SW 1271 (cell line): ENCODE data around the gene ALPK3.

Source experiments
- DNase-seq, 2 experiments: peaks; one replicate each; lab custom pipeline; 2025; lab: John Stamatoyannopoulos, UW

Gene ALPK3

DNA sequence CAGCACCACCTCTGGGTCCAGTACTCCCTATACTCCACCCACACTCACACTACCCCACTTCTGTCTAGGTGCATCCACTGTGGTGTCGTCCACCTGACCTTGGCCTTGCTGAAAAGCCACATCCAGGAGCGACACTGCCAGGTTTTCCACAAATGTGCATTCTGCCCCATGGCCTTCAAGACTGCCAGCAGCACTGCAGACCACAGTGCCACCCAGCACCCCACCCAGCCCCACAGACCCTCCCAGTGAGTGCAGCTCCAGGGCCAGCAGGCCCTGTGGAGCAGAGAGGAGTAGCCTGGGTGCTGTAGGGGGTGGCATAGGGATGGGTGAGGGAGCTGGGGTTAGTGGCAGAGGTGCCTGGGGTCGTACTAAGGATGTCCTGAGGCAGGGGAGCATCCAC is 19.4 kb upstream of the ALPK3 start:
- no peak for DNase-seq

DNA sequence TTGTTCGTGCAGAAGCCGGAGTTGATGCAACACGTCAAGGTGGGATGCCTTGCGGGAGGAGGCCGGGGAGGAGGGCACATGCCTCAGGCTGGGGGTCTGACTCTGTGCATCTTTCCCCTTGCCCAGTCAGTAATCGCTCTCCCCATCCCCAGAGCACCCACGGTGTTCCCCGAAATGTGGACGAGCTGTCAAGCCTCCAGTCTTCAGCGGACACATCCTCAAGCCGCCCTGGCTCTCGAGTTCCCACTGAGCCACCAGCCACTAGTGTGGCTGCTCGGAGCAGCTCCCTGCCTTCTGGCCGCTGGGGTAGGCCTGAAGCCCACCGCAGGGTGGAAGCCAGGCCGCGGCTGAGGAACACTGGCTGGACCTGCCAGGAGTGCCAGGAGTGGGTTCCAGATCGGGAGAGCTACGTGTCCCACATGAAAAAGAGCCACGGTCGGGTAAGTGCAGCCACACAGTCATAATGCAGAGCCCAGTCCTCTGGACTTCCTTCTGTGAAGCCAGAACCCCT is 18.7 kb upstream of the ALPK3 start:
- DNase-seq: no peak

DNA sequence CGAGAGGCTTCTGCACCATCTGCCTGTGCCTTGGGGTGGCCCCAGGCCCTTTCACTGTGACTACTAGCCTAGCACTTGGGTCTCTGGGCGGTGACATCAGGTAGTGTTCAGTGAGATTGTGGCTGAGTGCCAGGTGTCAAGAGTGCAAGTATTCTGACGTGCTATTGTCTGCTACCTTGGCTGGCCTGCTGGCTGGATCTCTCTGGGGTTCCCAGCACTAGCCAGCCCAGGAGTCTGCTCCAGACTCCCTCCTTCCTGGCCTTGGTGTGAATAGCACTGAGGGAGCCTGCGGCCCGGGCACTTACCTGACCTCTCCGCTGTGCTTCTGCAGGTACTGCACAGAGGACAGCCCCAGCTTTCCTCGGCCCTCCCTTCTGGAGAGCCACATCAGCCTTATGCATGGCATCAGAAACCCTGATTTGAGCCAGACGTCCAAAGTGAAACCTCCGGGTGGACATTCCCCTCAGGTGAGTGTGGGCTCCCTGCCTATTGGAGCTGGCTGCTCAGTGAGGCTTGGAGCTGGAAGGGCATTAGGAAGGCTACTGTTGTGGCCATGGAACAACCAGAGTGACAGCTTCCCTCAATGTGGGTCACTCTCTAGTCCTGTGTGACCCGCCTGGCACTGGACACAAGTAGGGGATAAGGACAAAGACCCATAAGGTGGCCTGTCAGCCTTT is 17.5 kb upstream of the ALPK3 start:
- no peak for DNase-seq

DNA sequence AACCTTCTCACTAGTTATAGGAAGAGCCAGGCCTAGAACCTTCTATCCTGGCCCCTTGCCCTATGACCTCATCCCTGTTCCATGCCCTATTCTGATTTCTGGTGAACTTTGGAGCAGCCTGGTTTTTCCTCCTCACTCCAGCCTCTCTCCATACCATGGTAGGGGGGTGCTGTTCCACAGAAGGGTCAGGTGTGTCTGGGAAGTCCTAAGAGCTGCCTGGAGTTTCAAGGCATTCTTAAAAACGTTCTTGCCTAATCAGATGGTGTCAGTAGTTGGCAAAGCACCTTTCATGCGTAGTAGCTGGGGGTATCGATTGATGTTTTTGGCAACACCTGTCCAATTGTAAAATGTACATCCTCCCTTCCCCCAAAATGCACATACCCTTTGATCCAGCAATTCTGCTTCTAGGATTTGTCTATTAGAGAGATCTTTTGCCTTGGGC is 16.8 kb upstream of the ALPK3 start:
- DNase-seq: no peak

DNA sequence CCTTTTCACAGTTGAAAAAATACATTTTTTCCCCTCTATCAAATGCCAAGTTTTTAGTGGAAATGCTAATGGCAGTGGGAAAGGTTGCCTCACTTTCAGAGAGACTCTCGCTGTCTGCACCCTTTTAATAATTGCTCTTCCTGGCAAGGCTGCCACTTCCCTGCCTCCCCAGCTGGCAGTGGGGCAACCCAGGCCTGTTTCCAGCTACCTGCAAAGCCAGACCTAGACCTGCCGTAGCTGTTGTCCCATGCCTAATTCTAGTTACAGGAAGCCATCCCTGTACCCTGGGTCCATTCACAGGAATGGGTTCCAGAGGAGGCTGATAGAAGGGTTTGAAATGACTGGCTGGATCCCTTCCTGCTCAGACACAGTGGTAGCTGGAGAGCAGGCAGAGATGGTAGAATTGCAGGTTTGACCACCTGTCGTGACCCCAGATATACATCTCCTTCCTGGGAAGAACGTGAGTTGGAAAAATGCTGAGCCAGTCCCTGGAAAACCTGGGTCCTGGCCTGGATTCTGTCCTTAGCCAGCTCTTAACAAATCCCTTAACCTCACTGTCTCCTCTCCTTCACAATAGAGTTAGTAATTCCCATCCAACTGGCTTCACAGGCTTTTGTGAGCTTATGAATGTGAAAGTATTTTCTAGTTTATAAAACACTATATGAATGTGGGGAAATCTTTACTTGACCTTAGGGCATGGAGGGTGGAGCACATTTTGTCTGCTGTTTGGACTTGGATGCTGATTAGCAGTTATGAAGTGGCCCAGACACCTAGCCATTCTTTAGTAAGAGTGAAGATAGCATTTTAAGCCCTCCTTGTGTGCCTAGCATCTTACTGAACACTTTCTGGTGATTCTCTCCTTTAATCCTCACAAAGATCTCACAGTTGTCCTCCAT is 12.9 kb upstream of the ALPK3 start:
- DNase-seq: no peak

DNA sequence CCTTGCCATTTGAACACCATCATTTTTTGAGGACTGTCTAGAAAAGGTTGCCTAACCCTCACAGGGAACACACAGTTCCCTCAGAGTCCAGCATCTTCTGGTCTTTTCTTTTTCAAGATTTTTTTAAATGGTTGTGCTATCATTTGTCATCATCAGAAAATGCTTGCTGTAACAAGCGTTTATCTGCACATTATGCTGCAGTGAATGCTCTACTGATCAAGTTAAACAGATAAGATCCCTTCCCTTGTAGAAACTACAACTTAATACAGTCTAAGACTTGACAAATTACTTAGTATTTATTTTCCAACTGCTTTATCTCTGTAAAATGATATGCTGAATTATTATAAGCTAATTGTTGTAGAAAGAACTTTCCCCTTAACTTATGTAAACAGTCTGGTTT is 11.9 kb upstream of the ALPK3 start:
- DNase-seq: no peak

DNA sequence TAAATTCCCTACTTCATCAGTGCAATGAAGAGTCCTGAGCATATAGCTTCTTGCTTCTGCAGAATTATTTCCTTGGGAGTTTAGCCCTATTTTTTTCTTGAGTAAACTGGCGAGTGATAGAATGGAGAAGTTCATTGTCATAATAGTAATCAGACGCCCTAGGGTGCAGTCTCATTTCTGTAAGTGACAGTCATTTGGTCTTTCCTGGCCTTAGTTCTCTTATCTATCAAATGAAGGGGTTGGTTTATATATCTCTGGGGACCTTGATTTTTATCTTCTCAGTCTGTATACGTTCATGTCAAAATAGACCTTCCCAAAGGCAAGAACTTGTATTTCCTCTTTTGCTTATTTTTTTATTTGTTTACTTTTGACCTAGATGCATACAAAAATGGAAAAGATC is 9.9 kb upstream of the ALPK3 start:
- DNase-seq: no peak

DNA sequence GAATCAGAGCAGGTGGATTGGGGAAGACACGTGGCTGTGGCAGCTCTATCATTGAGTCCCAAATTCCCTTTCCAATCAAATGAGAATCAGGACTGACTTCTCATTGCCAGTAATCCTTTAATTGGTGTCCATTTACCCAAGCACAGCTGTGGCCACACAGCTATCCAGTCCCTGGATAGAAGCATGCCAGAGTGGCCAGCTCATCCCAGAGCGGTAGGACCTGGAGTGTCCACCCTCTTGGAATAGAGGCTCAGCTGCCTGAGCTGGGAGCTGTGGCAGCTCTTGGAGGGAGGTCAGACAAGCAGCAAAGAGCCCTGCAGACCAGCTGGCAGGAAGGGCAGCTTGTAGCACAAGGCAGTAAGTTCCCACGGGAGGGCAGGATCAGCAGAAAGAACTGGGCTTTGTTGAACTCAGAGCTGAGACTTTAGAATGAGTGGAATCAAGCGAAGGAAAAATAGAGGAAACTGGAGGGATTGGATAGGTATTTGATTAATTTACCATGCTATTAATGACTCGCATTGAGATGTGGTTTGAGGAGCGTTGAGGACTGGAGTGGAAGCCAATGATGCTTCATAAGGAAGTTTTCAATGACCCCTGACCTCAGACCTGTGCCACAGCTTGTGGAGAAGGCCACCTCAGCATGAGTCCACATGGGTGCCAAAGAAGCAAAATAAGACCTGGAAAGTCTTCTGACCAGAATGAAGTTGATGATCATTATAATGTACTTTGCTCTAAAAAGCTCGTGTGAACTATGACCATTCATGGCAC is 6.9 kb upstream of the ALPK3 start:
- DNase-seq: no peak

DNA sequence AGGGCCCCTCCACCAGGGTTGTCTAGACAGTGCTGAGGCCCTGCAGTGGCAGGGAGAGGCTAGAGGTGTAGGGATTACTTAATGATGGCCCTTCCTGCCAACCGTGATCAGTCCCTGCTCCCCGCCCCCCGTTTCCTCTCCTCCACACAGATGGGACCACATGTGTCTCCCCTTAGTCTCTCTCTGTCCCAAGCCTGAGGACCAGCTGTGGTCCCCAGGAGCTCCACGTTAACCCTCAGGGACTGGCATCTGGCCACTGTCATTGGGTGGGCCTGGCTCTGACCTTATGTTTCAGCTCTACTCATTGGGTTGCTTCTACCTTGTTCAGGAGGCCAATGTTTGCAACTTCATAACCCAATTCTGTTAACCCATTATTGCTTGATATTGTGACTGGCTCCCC is 6.0 kb upstream of the ALPK3 start:
- DNase-seq: no peak

DNA sequence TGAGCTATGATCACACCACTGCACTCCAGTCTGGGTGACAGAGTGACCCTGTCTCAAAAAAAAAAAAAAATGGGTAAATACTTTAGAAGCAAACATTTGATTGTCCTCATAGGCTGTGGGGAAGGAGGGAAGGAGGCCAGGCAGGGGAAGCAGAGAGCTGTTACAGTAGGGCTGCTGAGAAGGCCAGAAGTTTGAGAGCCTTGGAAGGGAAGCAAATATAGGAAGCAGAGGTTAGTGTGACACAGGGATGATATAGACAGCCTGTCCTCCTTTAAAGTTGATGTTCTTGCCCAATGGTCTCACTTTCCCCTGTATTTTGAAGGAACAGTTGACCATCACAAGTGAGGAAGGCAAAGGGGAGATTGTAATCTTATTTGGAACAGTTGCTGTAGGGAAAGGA is 5.3 kb upstream of the ALPK3 start:
- no peak for DNase-seq

DNA sequence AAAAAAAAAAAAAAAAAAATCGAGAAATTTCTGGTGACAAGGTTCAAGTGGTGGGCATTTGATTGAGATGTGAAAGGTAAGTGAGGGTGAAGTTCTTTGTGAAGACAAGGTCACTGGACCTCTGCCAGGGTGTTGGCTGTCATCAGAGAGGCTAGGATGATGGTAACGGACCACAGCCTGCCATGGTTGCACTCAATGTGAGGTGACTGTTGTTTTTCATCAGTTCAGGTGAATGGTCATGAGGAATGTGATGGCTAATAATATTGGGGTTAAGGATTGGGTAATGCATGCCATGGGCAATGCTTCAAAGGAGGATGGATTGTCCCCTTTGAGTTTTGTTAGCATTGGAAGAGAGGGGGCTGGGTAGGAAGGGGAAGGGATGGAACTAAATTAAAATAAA is 4.3 kb upstream of the ALPK3 start:
- DNase-seq: no peak

DNA sequence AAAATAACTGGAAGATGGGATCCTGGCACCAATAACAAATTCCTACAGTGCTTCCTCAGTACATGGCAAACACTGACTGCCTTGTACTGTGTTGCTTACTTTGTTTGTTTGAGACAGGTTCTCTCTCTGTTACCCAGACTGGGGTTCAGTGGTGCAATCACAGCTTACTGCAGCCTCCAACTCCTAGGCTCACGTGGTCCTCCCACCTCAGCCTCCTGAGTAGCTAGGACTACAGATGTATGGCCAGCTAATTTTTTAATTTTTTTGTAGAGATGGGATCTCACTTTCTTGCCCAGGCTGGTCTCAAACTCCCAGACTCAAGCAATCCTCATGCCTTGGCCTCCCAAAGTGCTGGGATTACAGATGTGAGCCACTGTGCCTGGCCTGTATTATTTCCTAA is 3.7 kb upstream of the ALPK3 start:
- no peak for DNase-seq

DNA sequence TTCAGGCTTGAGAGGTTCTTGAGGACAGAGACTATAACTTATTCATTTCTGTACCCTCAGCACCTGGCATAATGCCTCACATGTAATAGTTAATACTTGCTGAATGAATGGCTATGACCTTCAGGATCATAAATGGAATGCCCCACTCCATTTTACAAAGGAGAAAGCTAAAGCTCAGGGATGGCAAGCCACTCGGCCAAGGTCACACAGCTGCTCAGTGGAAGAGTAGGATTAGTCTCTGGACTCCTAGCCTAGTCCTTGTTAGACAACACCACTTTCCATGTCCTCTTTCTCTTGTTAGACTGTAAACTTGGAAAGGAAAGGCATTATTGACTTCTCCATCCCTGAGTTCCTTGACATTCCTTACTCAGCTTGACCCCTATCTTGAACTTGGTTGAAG is 3.2 kb upstream of the ALPK3 start:
- DNase-seq: no peak

DNA sequence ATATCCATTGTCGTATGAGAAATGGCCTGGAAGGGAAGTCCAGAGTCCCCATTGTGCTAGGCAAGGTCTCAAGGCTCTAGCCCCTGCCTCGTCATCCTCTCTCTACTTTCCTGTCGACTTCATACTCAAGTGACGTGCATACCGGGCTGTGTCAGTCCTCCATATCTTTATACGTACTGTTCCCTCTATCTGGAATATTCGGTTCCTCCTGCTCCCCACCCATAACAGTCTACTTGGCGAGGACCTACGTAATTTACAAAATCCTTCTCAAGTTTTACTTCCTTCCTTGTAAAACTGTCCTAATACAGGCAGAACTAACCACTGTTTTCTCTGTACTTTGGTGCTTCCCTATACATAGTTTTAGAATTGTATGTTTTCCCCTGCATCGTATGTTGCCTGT is 2.2 kb upstream of the ALPK3 start:
- DNase-seq: no peak

DNA sequence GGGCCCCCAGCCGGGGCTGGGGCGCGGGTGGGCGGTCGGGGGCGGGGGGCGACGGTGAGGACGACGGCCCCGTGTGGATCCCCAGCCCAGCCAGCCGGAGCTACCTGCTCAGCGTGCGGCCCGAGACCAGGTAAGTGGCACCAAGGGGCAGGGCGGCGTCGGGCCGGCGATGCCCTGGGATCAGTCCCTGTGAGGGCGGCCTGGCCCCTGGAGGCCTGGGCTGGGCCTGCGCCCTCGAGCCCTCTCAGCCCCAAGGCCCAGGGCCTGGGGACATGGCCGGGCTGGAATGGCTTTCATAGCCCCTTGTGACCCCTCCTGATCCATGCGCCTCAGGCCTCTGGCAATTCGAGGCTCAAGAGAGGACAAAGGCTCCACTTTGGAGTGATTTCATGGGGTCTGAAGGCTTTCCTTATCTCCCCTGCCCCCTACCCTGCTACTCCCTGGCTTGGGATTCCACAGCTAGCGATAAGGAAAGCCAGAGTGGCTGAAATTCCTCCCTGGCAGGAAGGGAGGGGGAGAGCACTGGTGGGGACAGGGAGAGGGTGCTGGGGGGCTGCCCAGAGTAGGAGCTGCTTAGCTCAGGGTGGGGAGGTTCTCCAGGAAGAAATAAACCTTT is 418 bp downstream of the ALPK3 start:
- no peak for DNase-seq

DNA sequence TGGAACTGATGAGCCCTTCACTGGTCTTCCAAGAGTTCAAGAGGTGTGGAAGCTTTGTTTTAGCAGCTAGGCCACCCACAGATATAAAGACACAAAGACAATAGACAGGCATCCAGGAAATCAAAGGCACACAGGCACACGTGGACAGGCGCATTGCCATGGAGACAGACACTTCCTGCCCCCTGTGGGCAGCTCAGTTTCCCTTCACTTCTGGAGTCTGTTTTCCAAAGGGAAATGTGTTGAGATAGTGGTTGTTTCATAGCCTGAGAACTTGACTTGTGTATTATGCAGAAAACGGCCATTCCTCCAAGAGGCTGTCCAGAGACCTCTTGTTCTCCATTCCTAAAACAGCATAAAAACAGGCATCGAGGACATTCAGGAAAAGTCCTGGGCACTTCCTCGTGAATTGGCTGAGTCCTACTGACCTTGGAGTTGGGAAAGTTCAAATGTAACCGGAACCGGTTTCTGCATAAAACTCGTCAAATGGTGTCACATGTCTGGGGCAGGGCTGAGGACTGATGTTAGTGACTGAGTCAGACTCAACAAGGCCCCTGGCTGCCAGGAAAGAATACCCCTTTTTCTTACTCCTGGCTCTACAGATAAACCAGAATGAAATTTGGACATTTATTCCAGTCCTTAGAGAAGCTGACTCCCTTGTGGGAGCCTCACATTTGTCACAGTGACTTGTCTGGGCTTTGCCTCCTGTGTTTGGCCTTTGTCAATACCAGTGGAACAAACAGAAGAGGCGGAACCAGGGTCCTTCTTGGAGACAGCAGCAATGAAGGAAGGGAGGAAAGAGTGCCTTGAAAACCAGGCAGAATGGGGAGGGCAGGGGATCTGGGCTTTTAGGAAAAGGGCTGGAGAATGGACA is 1.3 kb downstream of the ALPK3 start:
- no peak for DNase-seq

DNA sequence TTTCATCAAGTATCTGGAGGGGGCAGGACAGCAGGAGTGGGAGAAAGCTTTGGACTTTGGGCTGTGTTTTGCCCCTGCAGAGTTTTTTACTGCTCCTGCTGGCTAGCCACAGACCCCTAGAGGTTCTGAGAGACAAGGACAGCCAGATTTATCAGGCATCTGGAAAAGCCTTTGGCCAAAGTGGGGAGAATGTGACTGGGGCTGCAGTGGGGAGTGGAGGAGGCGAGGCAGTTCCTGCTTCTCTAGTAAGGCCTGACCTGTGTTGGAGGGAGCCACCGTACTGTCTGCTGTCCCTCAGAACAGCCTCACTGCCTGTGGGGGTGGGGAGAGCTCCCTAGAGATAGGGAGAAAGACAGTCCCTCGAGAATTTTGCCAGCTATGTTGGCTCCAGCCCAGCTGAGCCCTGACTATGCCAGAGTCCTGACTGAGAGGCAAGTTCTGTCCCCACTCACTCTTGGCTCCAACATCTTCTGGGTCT is 2.2 kb downstream of the ALPK3 start:
- DNase-seq: no peak

DNA sequence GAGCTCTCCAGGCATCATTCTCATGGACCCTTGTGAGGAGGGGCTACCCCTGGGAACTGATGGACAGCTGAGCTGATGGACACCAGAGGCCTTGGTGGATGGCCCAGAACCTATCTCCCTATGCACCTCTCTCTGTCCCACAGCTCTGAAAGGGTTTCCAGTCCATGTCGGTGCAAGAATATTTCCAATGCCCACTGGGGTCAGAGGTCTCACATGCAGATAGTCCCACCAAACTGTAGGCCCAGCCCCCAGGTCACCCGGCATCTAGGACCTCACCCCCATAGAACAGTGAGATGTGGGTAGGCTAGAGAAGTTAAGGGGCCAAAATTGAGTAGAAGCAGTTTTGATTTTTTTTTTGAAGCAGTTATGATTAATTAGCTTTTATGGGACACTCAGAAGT is 2.6 kb downstream of the ALPK3 start:
- no peak for DNase-seq

DNA sequence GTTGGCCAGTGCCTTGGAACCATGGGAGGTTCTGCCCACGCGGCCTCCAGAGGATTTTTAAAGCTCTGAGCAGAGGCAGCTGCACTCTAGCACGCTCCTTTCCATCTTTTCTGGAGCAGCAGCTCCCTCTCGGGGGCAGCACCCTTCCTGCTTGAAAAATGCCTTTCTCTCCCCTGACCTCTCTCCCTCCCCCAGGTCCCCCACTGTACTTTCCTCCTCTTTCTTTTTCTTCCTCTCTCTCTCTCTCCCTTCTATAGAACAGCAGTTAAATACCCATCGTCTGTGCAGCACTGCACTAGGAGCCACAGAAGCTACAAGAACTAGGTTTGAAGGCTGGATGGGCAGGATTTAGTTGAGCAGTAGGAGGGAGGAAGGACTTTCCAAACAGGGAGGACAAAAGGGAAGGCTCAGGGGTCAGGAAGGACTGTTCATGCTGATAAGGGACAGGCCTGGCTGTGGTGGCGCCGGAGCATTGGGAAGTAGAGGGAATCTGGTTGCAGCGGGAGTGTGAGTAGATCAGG is 4.4 kb downstream of the ALPK3 start:
- no peak for DNase-seq

DNA sequence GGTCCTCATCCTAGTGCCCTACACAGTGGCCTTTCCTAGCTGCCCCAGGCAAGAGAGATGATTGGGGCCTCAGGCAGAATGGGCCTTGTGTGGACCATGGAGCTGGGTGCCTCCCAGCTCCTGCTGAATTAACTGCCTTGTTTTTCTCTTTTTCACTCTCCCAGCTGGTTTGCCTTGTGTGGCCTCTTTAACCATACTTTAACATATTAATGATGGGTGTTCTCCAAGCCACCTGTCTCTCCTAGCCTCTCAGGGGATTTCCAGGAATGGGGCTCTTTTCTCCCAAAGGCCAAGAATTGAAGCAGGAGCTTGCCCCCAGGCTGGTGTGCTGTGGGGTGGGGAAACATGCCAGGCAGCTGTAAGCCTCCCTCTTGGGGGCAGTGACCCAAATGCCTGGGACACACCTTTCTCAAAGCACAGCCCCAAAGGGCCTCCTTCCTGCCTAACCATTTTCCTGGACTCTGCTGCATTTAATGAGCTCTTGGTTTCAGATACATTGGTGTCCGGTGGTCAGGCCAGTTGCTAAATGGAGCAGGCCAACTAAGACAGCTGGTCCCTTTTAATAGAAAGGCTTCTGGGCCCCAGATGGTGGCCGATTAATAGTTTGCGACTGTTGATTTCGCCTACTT is 5.6 kb downstream of the ALPK3 start:
- DNase-seq: no peak
